HepG2 (cell line): ENCODE data around the gene ZNF106. TPM values are rescaled to one million over a fixed set of nuclear protein-coding genes. Genes with fewer than 3 reads are reported as not detected.

Experiments used
- EZH2 ChIP-seq: conservative IDR thresholded peaks from 2 replicates; pipeline ENCODE4 v1.6.1; 2012; ENCODE audit warnings: mild to moderate bottlenecking, low read depth, low read length, moderate library complexity
- FOXO1 ChIP-seq: sonication (generic); formaldehyde crosslinking; IDR thresholded peaks from 2 replicates; pipeline ENCODE4 v1.4.0; 2020; ENCODE audit warnings: missing genetic modification reagents
- FOXO4 ChIP-seq: sonication (generic); formaldehyde crosslinking; conservative IDR thresholded peaks from 2 replicates; pipeline ENCODE4 v1.8.1; 2023; ENCODE audit warnings: missing genetic modification reagents
- GLI4 ChIP-seq: sonication (generic); formaldehyde crosslinking; IDR thresholded peaks from 2 replicates; pipeline ENCODE4 v1.5.1; 2020; ENCODE audit warnings: missing genetic modification reagents, mild to moderate bottlenecking, moderate library complexity, borderline replicate concordance
- KLF16 ChIP-seq, 2 experiments: sonication (generic) in 1 of 2; formaldehyde crosslinking in 1 of 2; IDR thresholded peaks; 2 replicates each; pipeline versions ENCODE4 v1.6.1 to v1.8.0; 2016 to 2023; ENCODE audit warnings: missing genetic modification reagents in 2 of 2, missing compliant biosample characterization in 1 of 2
- NFE2L1 ChIP-seq: sonication (generic); formaldehyde crosslinking; IDR thresholded peaks from 2 replicates; pipeline ENCODE4 v1.4.0; 2020; ENCODE audit warnings: missing genetic modification reagents, mild to moderate bottlenecking, borderline replicate concordance
- PATZ1 ChIP-seq: sonication (generic); formaldehyde crosslinking; IDR thresholded peaks from 2 replicates; pipeline ENCODE4 v1.4.0; 2020; ENCODE audit warnings: missing genetic modification reagents
- PAXIP1 ChIP-seq: sonication (generic); formaldehyde crosslinking; conservative IDR thresholded peaks from 2 replicates; pipeline ENCODE4 v1.4.0; 2020; ENCODE audit warnings: mild to moderate bottlenecking, missing genetic modification reagents, moderate library complexity
- RFXAP ChIP-seq: sonication (generic); formaldehyde crosslinking; IDR thresholded peaks from 2 replicates; pipeline ENCODE4 v1.4.0; 2020; ENCODE audit warnings: missing genetic modification reagents, borderline replicate concordance
- SNAPC2 ChIP-seq: sonication (generic); formaldehyde crosslinking; IDR thresholded peaks from 2 replicates; pipeline ENCODE4 v1.8.1; 2022; ENCODE audit warnings: mild to moderate bottlenecking, missing genetic modification reagents
- ZBTB38 ChIP-seq: sonication (generic); formaldehyde crosslinking; IDR thresholded peaks from 2 replicates; pipeline ENCODE4 v1.5.1; 2020; ENCODE audit warnings: mild to moderate bottlenecking, missing genetic modification reagents
- ZBTB7A ChIP-seq: sonication (generic); formaldehyde crosslinking; IDR thresholded peaks from 2 replicates; pipeline ENCODE4 v1.8.0; 2022; ENCODE audit warnings: mild to moderate bottlenecking, missing genetic modification reagents
- ZNF10 ChIP-seq: sonication (generic); formaldehyde crosslinking; IDR thresholded peaks from 2 replicates; pipeline ENCODE4 v1.4.0; 2020; ENCODE audit warnings: mild to moderate bottlenecking, low read depth, missing genetic modification reagents, borderline replicate concordance
- ZNF737 ChIP-seq: sonication (generic); formaldehyde crosslinking; IDR thresholded peaks from 2 replicates; pipeline ENCODE4 v1.5.0; 2020; ENCODE audit warnings: missing genetic modification reagents, mild to moderate bottlenecking, borderline replicate concordance
- ZNF780A ChIP-seq: sonication (generic); formaldehyde crosslinking; IDR thresholded peaks from 2 replicates; pipeline ENCODE4 v1.8.0; 2022; ENCODE audit warnings: mild to moderate bottlenecking, missing genetic modification reagents, moderate library complexity
- ZNF883 ChIP-seq: sonication (generic); formaldehyde crosslinking; IDR thresholded peaks from 2 replicates; pipeline ENCODE4 v1.5.1; 2020; ENCODE audit warnings: mild to moderate bottlenecking, missing genetic modification reagents; ENCODE audit errors: not compliant biosample characterization
- polyA plus RNA-seq, 8 experiments: library from polyadenylated mRNA; depleted of rRNA in 3 of 8; stranded (reverse) in 7 of 8; unstranded in 1 of 8; fragments of >200 nt; fragmentation: Illumina TruSeq in 4 of 8; extraction: Trizol in 4 of 8; gene quantifications; 2 replicates each; pipeline versions ENCODE4 v1.2.1 to v1.2.3, GENCODE V29; 2011 to 2016; ENCODE audit warnings: low read depth in 4 of 8, missing spikeins in 1 of 8, mixed read lengths in 1 of 8; ENCODE audit not compliant: insufficient read depth in 1 of 8
- total RNA-seq, 5 experiments: library from RNA; depleted of rRNA; stranded (reverse); fragments of >200 nt; fragmentation: Illumina TruSeq; extraction: Trizol; gene quantifications; 2 replicates each; pipeline ENCODE4 v1.2.3, GENCODE V29; 2016; ENCODE audit warnings: low read depth in 1 of 5
- TF ChIP-seq, protein P1 (sequence below): IDR thresholded peaks from 2 replicates; pipeline ENCODE4 v1.6.1; 2016; ENCODE audit warnings: missing compliant biosample characterization, missing genetic modification reagents, borderline replicate concordance
- TF ChIP-seq, protein P2 (sequence below): sonication (generic); formaldehyde crosslinking; IDR thresholded peaks from 2 replicates; pipeline ENCODE4 v1.5.1; 2020; ENCODE audit warnings: missing genetic modification reagents, mild to moderate bottlenecking, borderline replicate concordance

Gene ZNF106
- total and polyA plus RNA-seq, 2 of the 13 experiments (the other 11 are each of a cell fraction or from before 2014, with no cell fraction given): 12.5 to 35.1 TPM

- TF ChIP-seq PAXIP1 (CRISPR knock-in tag) (peak; percentile 99), NFE2L1 (CRISPR knock-in tag) (no peak), ZNF737 (CRISPR knock-in tag) (no peak), PATZ1 (CRISPR knock-in tag) (peak; percentile 98), FOXO4 (CRISPR knock-in tag) (no peak), FOXO1 (CRISPR knock-in tag) (peak; percentile 23; the same call in 1 of the 2 replicates), RFXAP (CRISPR knock-in tag) (peak; percentile 78; the same call in 1 of the 2 replicates), ZBTB7A (CRISPR knock-in tag) (peak; percentile 93), ZBTB38 (peak; percentile 63; the same call in 1 of the 2 replicates), SNAPC2 (CRISPR knock-in tag) (0 out of 2 replicates have a peak, but pooled peaks have one; percentile 73), GLI4 (CRISPR knock-in tag) (no peak), EZH2 (no peak), KLF16 (CRISPR knock-in tag; IDR thresholded peaks at IDR 0.05) (no peak; a peak in 1 of 4 replicates), ZNF10 (CRISPR knock-in tag) (no peak), ZNF780A (no peak), ZNF883 (peak; percentile 54)
- TF ChIP-seq, protein P1, sequence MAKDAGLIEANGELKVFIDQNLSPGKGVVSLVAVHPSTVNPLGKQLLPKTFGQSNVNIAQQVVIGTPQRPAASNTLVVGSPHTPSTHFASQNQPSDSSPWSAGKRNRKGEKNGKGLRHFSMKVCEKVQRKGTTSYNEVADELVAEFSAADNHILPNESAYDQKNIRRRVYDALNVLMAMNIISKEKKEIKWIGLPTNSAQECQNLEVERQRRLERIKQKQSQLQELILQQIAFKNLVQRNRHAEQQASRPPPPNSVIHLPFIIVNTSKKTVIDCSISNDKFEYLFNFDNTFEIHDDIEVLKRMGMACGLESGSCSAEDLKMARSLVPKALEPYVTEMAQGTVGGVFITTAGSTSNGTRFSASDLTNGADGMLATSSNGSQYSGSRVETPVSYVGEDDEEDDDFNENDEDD: 0 out of 2 replicates have a peak, but pooled peaks have one; percentile 32
- TF ChIP-seq, protein P2, sequence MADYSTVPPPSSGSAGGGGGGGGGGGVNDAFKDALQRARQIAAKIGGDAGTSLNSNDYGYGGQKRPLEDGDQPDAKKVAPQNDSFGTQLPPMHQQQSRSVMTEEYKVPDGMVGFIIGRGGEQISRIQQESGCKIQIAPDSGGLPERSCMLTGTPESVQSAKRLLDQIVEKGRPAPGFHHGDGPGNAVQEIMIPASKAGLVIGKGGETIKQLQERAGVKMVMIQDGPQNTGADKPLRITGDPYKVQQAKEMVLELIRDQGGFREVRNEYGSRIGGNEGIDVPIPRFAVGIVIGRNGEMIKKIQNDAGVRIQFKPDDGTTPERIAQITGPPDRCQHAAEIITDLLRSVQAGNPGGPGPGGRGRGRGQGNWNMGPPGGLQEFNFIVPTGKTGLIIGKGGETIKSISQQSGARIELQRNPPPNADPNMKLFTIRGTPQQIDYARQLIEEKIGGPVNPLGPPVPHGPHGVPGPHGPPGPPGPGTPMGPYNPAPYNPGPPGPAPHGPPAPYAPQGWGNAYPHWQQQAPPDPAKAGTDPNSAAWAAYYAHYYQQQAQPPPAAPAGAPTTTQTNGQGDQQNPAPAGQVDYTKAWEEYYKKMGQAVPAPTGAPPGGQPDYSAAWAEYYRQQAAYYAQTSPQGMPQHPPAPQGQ: no peak
Measured at GRCh38 chr15:42392309-42393024, 98.5 kb downstream of the ZNF106 start (continued).
